Measurements from ENCODE around the gene PPM1E.

The PPM1E gene

DNA sequence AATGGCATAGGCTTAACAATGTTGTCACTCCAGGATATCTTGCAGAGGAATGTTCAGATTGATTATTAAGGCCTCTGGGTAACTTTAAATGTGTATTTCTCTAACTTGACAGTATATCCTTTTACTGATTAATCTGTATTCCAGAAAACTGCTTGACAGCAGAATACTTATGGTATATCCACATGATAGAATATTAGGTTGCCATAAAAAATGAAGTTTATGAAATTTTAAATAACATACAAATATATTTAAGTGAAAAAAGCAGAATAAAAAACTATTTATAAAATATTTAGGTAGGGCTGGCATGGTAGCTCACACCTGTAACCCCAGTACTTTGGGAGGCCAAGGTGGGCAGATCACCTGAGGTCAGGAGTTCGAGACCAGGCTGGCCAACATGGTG is 244.4 kb downstream of the PPM1E start:
- DNase-seq = no peak

DNA sequence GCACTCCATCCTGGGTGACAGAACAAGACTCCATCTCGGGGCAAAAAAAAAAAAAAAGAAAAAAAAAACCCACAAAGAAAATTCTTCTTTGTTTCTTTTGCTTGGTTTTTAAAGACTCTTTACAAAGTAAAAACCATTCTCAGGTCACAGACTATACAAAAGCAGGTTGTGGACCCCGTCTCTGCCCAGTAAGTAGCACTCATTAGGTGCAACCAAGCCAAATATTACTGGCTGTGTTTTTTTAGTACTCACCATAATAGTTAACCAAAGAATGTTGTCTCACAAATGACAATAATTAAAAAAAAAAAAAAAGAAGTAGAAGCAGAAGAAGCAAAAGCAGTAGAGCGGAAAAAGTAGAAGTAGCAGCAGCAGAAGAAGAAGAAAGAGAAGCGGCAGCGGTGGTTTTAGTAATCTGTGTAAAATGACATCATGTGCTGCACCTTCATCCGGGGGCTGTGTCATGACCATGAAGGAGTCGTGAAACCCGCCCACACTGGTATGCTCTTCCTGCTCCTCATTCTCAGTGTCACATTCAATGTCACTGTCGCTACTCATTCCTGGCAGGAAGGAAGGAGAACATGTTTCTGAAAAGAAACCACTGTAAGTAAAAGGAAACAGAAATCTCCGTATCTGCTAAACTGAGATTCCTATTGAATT is 245.6 kb downstream of the PPM1E start:
- DNase-seq = peak; percentile 78

DNA sequence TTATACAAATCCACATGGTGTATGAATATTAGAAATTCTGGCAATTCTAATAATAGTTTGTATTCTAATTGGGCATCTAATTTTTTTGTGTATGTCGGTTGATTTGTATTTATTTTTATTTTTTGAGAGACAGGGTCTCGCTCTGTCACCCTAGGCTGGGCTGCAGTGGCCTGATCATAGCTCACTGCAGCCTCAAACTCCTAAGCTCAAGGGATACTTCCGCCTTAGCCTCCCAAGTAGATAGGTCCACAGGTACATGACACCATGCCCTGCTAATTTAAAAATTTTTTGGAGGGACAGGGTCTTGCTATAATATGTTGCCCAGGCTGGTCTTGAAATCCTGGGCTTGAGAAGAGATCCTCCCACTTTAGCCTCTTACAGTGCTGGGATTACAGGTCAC is 246.5 kb downstream of the PPM1E start:
- no peak for DNase-seq

DNA sequence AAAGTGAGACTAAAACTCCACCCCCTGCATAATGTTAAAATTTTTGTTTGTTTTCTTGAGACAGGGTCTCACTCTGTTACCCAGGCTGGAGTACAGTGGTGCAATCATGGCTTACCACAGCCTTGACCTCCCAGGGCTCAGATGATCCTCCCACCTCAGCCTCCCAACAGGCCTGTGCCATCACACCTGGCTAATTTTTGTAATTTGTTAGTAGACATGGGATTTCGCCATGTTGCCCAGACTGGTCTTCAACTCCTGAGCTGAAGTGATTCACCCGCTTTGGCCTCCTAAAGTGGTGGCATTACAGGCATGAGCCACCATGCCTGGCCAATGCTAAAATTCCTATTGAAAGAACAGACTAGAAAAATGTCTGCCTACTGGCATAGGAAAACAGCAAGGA is 247.2 kb downstream of the PPM1E start:
- no peak for DNase-seq

DNA sequence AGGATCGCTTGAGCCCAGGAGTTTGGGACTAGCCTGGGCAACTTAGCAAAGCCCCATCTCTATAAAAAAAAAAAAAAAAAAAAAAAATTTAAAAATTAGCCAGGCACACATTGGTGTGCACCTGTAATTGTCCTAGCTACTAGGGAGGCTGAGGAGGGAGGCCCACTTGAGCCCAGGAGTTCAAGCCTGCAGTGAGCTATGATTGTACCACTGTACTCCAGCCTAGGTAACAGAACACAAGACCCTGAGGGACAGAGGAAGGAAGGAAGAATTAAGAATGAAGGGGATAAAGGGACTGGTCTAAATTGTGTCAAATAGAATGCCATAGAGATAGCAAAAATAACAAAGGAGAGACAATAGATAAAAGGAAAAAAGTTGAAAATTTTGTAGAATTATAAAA is 248.2 kb downstream of the PPM1E start:
- no peak for DNase-seq

DNA sequence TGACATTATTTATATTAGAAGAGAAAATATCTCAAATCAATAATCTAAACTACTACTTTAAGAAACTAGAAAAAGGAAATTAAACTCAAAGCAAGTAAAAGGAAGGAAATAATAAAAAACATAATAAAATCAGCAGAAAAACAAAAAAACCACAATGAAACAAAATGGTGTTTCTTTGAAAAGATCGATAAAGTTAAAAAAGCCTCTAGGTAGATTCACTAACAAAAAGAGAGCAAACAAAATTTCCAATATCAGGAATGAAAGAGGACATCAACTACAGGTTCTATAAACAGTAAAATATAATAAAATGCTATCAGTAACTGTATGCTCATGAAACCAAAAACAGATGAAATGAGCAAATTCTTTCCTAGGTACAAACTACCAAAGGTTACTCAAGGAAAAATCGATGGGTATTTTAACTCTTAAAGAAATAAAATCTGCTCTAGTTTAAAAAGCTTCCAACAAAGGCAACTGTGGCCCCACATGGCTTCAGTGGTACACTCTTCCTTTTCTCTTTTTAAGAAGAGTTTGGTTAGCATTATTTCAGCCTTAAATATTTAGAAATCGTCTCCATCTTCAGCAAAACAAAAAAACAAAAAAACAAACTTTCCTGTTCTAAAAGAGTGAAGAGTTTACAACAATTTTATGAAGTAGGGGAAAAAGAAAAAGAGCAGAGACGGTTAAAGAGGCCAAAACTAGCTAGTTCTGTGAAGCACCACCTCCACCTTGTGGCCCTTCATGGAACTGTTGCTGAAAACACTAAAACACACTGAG is 248.9 kb downstream of the PPM1E start:
- peak; percentile 81 for DNase-seq

DNA sequence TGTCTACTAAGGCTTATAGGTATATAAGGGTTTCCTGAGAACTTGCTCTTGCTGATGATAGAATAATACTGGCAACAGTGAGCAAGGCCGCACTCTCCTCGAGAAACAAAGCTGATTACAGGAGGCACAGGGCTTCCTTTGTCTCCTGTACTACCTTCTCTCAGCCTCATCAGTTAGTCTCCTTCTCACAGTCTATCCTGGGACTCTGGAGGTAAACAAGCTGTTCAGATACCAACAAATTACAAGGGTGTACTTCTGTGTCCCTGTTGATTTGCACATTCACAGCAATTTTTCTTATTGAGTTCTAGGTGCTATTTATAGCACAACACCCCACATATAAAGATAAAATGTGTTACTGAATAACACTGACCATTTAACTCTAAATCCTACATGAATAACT is 252.3 kb downstream of the PPM1E start:
- DNase-seq = no peak

DNA sequence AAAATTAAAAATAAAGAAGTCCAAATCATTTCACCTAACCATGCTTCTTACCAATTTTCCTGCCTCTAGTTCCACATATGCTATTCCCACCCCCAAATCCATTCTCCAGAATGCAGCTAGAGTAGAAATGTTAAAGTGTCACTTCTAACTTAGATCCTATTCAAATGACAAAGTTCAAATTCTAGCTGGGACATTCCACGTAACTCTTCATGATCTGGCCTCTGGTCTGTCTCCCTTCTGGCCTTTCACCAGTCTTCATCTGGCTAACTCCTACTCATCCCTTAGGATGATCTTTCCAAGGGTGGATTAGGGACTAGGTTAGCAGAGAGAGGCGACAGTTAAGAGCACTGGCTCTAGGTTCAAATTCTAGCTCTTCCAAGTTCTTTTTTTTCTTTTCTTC is 253.1 kb downstream of the PPM1E start:
- DNase-seq = no peak

DNA sequence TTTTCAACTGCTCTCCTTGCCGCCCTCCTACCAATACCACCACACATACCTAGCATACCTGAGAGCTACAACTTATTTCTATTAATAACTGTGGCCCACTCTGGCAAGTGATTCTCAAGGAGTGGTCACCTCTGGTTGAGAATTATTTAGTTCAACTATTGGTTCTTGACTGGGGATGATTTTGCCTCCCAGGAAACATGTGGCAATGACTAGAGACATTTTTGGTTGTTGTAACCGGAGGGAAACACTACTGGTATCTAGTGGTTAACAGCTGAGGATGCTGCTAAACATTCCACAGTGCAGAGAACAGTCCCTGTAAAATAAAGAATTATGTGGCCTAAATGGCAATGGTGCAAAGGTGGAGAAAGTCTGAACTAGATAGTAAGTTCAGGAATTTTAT is 254.4 kb downstream of the PPM1E start:
- DNase-seq = no peak

DNA sequence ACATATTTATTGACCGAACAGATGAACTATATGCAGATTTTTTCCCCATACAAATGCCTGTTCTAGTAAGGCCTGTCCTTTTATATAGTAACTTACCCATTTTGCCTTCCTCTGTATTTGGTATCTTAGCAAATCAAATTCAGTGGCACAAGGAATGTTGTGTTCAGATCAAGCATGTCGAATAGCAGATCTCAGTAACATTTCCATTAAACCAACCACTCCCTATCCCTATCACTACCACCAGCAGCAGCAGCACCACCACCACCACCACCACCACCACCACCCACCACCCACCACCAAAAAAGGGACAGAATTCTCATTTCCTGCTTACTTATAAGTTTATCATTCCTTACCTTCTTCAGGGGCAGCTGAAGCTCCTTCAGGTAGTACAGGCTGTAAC is 256.3 kb downstream of the PPM1E start:
- DNase-seq = no peak

DNA sequence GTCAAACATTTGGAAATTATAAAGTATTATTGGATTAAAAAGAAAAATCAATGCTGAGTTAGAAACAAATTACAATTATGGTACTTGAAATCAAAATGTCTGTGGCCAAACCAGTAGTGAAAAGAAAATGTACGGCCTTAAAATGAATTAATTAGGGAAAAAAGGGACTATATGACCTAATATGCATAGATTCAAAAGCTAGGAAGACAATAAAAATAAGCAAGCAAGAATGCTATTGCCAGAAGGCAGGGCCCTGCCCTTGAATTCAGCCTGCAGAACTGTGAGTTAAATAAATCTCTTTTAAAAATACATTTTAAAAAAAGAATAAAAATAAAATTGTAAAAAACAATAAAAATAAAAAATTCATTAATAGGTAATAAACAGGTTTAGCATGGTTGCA is 262.4 kb downstream of the PPM1E start:
- no peak for DNase-seq

DNA sequence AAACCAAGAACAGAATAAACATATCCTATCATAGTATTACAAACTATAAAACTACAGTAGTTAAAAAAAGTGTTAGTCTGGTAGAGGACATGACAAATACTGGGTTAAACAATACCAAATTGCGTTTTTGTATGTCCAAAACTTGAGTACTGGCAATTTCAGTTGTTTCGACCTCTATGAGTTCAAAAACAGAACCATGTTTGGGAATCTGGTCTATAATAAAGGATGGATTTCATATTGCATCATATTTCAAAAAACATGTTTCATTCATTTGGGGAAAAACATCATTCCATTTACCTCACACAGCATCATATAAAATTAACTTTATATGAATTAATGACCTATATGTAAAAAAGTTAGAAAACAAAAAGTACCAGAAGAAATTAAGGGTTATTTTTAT is 269.3 kb downstream of the PPM1E start:
- no peak for DNase-seq

DNA sequence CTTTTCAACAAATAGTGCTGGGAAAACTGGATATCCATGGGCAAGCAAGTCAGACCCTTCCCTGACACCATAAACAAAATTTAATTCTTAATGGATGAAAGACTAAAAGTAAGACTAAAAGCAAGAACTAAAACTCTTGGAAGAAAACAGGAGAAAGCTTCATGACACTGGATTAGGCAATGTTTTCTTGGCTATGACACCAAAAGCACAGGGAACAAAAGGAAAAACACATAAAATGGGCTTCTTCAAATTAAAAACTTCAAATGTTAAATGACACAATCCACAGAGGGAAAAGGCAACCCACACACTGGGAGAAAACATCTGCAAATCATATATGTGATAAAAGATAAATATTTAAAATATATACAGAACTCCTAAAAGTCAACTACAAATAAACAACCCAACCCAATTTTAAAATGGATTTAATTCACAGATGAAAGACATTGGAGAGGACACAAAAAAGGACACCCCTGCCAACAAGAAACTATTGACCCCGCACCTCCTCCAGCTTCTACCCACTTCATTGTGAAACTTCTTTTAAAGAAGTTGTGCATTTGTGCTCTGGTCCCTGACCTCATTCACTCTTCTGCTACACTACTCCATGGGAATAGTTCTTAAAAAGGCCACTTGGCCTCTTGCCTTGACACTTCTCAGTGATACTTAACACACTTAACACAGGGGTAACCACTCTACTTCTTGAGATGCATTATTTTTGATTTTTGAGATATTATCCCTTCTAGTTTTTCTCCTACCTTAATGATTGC is 270.7 kb downstream of the PPM1E start:
- DNase-seq = no peak

DNA sequence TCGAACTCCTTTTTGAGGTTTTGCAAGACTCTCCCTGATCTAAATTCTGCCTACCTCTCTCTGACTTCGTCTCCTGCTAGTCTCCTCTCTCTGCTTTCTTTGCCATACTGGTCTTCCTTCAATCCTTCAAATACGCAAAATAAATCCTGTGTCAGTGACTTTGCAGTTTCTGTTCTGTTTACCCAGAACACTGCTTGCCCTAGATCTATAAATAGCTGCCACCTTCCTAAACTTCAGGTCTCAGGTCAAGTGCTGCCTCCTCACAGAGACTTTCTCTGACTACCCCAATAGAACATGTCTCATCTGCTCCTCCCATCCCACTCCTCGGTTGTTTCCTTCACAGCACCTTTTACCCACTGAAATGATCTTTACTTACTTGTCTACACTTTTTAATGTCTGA is 272.1 kb downstream of the PPM1E start:
- no peak for DNase-seq

DNA sequence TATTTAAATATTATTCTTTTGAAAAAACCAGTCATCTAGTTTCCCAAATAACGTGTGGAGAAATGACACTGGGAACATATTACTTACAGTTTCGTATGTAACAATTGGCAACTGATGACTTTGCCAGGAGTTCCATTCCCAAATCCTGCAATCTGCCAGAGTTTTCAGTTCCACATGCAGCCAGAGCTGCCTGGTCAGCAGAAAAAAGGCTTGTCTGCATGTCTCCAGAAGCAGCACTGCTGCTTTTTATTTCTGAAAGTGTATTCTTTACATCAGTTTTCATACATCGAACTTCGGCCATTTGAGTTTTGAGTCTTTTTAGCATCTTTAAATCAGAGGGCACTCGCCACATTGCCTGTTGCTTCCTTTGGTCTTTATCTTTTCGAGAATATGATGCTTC is 272.7 kb downstream of the PPM1E start:
- no peak for DNase-seq

DNA sequence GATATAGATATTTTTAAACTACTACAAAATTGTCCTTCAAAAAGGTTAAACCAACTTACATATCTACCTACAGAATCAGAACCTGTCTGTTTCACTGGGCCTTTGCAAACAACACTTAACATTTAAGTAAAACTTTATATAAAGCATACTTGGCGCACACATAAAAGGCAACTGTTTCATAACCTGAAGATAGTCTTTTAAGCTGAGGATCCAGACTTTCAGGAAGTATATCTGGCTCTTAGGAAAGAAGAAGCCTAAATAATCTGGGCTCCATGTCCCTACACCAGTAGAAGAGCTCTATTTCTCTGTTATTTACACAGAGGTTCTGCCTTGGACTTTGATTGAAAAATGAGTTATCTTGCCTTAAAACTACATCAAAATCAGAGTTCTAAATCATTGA is 275.2 kb downstream of the PPM1E start:
- no peak for DNase-seq
